HG03060 (cell line): Measurements from ENCODE around the gene CYP21A2.
"Not testable (repeated sequence)": the region's sequence is repeated elsewhere in the genome, so short reads cannot be mapped to it uniquely, and the experiment has no call there.

Experiments used
- ATAC-seq: cut with Tn5 transposase; IDR thresholded peaks from one replicate; pipeline ENCODE4 v1.9.1; 2021; ENCODE audit warnings: low read depth, moderate number of reproducible peaks; ENCODE audit not compliant: unreplicated experiment

Gene CYP21A2

DNA sequence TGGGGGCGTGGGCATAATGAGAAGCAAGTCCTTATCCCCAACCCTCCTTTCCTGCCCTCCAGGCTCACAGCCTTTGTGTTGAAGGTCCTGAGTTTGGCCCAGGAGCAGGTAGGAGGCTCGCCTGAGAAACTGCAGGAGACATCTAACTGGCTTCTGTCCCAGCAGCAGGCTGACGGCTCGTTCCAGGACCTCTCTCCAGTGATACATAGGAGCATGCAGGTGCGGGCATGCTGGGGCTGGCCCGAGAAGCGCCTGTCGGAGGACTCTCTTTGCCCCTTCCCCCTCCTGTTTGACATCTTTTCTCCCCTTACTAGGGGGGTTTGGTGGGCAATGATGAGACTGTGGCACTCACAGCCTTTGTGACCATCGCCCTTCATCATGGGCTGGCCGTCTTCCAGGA, 9.6 kb upstream of the CYP21A2 start:
- not testable (repeated sequence) for ATAC-seq

- ATAC-seq: not testable (repeated sequence)
Observed at GRCh38 chr6:32029553-32029952, 8.7 kb upstream of the CYP21A2 start.

DNA sequence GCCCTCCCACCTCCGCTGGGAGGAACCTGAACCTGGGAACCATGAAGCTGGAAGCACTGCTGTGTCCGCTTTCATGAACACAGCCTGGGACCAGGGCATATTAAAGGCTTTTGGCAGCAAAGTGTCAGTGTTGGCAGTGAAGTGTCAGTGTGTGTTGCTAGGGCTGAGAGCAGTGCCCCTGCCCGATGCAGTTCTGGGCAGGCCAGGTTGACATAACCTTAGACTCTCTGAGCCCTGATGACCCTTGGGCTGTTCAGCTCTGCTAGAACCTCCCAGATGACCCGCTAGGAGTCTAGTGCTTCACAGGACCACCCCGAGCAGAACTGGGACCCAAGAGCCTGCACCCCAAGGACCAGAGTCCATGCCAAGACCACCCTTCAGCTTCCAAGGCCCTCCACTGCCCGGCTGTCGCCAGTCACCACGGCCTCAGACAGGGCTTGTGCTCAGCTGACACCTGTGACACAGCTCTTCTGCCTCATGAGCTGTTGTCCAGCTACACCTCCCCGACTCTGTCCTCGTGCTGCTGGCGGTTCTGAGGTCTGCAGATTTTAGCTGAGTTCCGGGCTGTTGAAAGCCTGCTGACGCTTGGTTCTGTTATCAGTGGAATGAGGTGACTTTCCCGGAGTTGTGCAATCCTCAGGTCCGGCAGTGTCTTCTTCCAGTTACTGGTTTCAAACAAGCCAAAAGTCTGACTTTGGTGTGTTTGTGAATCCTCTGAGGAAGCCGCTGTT, 2.8 kb upstream of the CYP21A2 start:
- not testable (repeated sequence) for ATAC-seq

DNA sequence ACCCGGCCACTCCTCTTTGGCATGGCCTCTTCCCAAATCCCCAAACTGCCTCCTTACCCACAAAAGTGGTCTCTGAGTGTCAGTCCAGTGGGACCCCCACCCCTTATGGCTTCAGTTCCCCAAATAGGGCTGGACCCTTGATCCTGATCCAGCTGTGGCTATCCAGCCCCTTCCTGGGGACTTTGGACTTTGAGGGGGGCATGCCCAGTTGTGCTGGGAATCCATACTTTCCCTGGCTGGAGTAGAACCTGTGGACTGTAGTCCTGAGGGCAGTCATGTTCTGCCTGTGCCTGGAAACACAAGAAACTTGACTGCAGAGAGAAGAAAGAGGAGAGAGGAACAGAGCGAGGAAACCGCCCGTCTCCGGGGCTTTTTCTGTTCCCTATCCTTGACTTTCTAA, 1.1 kb upstream of the CYP21A2 start:
- ATAC-seq: not testable (repeated sequence)

GRCh38 chr6:32038878-32039277, 663 bp downstream of the CYP21A2 start:
- not testable (repeated sequence) for ATAC-seq

DNA sequence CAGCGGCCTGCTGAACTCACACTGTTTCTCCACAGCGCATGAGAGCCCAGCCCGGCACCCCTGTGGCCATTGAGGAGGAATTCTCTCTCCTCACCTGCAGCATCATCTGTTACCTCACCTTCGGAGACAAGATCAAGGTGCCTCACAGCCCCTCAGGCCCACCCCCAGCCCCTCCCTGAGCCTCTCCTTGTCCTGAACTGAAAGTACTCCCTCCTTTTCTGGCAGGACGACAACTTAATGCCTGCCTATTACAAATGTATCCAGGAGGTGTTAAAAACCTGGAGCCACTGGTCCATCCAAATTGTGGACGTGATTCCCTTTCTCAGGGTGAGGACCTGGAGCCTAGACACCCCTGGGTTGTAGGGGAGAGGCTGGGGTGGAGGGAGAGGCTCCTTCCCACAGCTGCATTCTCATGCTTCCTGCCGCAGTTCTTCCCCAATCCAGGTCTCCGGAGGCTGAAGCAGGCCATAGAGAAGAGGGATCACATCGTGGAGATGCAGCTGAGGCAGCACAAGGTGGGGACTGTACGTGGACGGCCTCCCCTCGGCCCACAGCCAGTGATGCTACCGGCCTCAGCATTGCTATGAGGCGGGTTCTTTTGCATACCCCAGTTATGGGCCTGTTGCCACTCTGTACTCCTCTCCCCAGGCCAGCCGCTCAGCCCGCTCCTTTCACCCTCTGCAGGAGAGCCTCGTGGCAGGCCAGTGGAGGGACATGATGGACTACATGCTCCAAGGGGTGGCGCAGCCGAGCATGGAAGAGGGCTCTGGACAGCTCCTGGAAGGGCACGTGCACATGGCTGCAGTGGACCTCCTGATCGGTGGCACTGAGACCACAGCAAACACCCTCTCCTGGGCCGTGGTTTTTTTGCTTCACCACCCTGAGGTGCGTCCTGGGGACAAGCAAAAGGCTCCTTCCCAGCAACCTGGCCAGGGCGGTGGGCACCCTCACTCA, 1.4 kb downstream of the CYP21A2 start:
- ATAC-seq: not testable (repeated sequence)

DNA sequence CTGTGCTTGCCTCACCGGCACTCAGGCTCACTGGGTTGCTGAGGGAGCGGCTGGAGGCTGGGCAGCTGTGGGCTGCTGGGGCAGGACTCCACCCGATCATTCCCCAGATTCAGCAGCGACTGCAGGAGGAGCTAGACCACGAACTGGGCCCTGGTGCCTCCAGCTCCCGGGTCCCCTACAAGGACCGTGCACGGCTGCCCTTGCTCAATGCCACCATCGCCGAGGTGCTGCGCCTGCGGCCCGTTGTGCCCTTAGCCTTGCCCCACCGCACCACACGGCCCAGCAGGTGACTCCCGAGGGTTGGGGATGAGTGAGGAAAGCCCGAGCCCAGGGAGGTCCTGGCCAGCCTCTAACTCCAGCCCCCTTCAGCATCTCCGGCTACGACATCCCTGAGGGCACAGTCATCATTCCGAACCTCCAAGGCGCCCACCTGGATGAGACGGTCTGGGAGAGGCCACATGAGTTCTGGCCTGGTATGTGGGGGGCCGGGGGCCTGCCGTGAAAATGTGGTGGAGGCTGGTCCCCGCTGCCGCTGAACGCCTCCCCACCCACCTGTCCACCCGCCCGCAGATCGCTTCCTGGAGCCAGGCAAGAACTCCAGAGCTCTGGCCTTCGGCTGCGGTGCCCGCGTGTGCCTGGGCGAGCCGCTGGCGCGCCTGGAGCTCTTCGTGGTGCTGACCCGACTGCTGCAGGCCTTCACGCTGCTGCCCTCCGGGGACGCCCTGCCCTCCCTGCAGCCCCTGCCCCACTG, 2.3 kb downstream of the CYP21A2 start:
- not testable (repeated sequence) for ATAC-seq

DNA sequence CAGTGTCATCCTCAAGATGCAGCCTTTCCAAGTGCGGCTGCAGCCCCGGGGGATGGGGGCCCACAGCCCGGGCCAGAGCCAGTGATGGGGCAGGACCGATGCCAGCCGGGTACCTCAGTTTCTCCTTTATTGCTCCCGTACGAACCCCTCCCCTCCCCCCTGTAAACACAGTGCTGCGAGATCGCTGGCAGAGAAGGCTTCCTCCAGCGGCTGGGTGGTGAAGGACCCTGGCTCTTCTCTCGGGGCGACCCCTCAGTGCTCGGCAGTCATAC, 2.8 kb downstream of the CYP21A2 start:
- ATAC-seq: not testable (repeated sequence)

DNA sequence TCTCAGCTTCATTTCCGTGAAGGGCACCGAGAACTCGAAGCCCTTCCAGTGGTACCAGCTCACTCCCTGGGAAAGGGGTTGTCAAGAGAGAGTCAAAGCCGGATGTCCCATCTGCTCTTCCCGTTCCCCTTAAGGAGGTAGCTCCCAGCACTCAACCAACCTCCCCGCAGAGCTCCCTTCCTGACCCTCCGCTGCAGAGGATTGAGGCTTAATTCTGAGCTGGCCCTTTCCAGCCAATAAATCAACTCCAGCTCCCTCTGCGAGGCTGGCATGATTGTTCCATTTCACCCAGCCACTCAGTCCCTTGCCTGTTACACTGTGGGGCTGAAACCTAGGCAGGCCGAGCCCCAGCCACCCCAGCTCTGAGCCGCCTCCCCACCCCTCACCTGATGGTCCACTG, 3.2 kb downstream of the CYP21A2 start:
- ATAC-seq: not testable (repeated sequence)

DNA sequence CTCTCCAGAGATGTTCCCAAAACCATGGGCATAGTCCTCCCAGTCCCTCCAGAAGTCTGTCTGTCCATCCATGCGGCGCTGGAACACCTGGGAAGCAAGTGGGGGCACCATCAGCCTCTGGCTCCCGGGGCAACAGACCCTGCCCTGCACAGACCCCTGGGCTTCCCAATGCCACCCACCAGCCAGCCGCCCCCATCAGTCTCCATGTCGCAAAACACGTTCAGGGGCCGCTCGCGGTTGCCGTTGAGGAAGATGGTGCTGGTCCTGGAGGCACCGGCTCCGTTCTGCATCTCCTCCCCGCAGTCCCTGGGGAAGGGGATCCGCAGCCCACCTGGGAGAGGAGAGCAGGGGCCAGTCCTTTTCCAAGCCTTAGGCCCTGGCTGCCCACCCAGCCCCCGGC, 4.1 kb downstream of the CYP21A2 start:
- not testable (repeated sequence) for ATAC-seq

DNA sequence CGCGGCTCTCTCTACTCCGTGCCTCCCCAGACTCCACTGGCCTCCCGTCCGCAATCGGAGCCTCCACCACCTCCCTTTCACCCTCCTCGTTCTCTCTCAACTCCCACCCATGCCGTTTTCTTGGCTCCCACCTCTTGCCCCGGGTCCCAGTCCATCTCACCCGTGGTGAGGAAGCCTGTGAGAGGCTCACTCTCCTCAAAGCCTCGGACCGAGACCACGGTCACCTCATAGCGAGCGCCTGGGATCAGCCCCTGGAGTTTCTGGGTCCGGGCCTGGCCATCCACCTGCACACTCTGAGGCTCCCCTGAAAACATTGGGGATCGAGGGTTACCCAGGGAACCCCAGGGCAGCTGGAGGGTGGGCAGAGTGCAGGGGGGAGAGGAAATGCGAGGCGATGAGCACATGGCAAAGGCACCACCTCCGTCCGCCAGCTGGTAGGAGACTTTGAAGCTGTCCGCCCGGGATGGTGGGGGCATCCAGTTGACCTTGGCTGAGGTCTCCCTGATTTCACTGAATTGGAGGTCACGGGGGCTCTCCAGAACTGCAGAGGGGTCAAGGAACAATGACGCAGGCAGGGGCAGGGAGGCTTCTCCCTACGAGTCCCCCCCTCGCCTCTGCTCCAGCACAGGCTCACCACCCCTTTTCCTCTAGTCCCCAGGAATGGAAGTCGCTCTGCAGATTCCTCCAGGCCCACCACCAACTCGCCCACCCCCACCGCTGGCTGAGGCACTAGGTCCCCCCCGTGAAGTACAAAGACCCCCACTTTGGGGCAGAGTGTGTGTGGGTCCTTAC, 5.6 kb downstream of the CYP21A2 start:
- ATAC-seq: not testable (repeated sequence)

DNA sequence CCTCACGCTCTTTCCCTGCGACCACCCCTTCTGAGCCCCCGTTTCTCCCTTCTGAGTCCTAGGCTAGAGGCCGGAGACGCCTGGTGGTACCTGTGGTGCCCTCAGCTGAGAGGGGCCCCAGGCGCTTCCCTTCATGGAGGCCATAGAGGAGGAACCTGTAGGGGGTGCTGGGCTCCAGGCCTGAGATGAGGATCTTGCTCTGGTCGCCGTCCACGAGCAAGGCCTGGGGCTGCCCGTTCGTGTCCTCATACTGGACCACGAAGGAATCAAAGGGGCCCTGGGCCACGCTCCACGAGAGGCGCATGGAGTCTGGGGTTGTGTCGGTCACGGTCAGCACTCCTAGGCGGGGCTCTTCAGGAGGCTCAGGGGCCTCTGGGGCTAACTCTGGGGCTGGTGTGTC, 6.7 kb downstream of the CYP21A2 start:
- ATAC-seq: not testable (repeated sequence)

DNA sequence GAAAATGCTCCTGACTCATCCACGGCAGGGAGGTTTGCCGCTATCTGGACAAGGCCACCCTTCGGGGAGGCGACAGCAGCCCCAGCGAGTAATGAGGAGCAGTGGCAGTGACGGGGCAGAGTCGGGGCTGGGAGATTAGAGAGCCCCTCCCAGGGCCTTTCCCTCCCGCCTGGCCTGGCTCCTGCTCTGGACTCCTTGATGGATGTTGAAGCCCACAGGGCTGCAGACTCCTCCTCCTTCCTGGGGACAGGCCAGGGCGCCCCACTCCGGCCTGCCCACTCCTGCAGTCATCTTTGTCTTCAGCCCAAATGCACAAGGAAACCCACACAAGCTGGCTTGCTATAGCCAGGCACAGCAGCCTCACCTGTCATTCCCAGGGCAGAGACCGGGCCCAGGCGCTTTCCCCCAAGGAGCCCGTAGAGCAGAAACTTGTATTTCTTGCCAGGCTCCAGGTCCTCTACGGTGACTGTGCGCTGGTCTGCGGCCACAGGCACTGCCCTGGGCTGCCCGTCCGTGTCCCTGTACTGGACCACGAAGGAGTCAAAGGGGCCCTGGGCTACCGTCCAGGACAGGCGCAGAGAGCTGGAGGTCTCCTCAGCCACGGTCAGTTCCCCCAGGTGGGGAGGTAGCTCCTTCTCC, 7.7 kb downstream of the CYP21A2 start:
- no peak for ATAC-seq

DNA sequence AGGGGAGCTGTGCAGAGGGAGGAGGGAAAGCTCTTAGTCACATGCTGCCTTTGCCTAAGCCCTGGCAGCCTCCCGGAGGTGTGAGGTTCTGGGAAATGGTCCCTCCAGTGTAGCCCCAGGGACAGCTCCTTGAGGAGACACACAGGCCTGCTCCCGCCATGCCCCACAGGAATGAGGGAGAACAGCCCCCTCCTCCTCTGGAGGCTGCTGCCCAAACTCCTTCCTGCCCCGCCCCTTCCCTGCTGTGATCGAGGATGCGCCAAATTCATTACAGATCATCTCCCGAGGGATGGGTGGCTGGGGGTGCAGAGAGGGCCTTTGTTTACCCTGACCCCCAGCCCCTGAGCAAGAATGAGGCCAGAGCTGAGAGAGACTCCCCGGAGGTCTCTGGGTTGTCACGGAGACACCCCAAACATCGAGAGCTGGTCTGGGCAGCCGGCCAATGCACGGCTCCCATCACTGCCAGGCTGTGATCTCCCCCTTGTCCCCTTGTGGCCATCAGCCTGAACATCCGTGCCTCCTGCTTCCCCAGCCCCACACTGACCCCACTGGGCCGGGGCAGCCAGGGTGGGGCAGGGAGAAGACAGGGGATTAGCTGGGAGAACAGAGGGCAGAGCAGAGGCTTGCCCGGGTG, 8.4 kb downstream of the CYP21A2 start:
- no peak for ATAC-seq

DNA sequence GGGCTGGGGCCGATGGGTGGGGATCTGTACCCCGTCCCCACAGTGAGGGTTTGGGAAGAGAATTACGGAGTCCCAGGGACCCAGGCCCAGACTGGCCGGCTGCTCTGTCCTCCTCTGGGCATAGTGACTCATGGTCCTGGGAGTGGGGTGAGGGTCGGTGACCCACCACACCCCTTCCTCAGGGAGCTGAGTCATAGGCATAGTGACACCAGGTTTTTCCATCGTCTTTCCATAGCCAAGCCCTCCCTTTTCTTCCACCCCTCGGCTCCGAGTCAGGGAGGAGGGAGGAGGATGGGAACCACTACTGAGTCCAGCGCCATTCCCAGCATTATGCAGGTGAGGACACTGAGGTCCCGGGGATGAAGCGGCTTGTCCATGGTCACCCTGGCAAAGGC, 8.9 kb downstream of the CYP21A2 start:
- ATAC-seq: no peak

- ATAC-seq: no peak
Observed at GRCh38 chr6:32047539-32047854, 9.3 kb downstream of the CYP21A2 start.

DNA sequence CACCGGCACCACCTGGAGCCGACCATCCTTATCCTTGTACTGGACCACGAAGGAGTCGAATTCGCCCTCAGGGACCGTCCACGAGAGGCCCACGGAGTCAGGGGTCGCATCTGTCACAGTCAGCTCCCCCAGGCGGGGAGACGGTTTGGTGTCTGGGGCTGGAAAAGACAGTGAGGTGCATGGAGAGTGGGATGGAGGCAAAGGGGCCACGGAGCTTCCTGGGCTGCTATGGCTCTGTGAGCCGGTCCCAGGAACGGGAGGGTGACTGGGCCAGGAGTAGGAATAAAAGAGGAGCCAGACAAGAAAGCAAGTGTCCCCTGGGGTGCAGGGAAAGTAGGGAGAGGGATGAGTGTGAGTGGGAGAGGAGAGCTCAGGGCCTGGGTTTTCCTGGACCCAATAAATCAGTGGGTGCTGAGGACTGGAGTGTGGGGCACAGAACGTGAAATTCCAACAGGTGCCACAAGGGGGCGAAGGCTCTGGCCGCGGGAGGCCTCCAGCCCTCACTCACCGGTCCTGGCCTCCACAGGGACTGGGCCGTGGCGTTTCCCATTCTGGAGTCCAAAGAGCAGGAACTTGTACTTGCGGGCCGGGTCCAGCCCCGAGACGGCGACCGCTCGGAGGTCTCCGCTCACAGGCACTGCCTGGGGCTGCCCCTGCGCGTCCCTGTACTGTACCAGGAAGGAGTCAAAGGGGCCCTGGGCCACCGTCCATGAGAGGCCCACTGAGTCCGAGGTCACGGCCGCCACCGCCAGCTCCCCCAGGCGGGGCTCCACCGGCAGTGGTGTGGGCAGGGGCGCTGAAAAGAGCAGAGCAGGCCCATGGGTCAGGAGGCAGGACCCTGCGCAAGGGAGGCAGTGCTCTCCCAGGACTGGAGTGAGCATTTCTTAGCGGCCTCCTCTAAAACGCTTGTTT, 9.9 kb downstream of the CYP21A2 start:
- no peak for ATAC-seq

DNA sequence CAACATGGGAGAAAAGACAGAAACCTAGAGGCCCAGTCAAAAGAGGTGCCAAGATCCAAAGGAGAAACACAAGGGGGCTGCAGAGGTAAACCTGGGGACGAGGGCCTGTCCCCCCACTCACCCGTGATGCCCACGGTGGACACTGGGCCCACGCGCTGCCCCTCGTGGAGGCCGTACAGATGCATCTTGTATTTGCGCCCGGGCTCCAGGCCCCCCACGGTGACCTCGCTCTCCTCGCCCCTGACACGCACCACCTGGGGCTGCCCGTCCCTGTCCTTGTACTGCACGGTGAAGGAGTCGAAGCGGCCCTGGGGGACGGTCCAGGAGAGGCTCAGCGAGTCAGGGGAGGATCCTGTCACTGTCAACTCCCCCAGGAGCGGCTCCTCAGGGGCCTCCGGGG, 10.9 kb downstream of the CYP21A2 start:
- ATAC-seq: not testable (repeated sequence)
